HL-60 (cell line): ENCODE data around the gene OR6B3.

ENCODE experiments used
- DNase-seq, 2 experiments: peaks; one replicate each; pipeline ENCODE4 v3.0.0-alpha.2; 2010 to 2020; ENCODE audit warnings: low read depth in 1 of 2, low spot score in 1 of 2
- H3K27ac ChIP-seq: fragments of 250-450 bp; sonication (Bioruptor Pico); replicated peaks from 2 replicates; pipeline ENCODE4 v1.5.1; 2020; ENCODE audit warnings: mild to moderate bottlenecking, moderate library complexity
- H3K27me3 ChIP-seq: fragments of 250-450 bp; sonication (Bioruptor Pico); 2 replicates; pipeline ENCODE4 v1.5.1; 2021; ENCODE audit warnings: mild to moderate bottlenecking, moderate library complexity; ENCODE audit not compliant: insufficient read depth, poor library complexity, severe bottlenecking
- H3K4me3 ChIP-seq: replicated peaks from 2 replicates; pipeline ENCODE4 v1.5.1; 2011; ENCODE audit warnings: mild to moderate bottlenecking, control low read depth, low read length; ENCODE audit not compliant: insufficient read depth
- GABPA ChIP-seq: IDR thresholded peaks from 2 replicates; pipeline ENCODE4 v1.6.1; 2012; ENCODE audit warnings: low read depth
- POLR2AphosphoS5 ChIP-seq: IDR thresholded peaks from 2 replicates; pipeline ENCODE4 v1.6.1; 2012; ENCODE audit warnings: low read depth
- SPI1 ChIP-seq: IDR thresholded peaks from 2 replicates; pipeline ENCODE4 v1.6.1; 2012; ENCODE audit warnings: low read depth, mild to moderate bottlenecking, borderline replicate concordance
- TF ChIP-seq, protein P1 (sequence below): IDR thresholded peaks from 2 replicates; pipeline ENCODE4 v1.6.1; 2012; ENCODE audit warnings: low read depth; ENCODE audit not compliant: insufficient replicate concordance
- TF ChIP-seq, protein P2 (sequence below): IDR thresholded peaks from one replicate; pipeline ENCODE4 v1.5.1; 2011; ENCODE audit warnings: low read length, control low read depth, inconsistent platforms; ENCODE audit not compliant: insufficient read depth

The OR6B3 gene

DNA sequence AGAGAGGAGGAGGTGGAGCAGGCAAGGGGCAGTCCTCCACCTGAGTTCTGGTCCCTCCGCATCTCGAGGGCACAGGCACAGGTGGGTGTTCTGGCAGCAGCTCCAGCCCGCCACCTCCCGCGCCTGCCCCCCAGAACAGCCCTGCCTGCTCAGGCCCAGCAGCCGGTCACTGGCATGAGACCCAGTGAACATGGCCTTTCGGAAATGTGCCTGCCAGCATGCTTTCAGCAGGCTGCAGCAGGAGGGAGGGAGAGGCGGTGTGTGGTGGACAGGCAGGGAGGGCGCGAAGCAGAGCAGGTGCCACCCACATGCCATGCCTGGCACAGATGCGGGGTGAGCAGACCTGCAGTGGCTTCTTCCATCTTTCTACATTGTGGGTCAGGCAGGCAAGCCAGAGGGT is 3.4 kb upstream of the OR6B3 start:
- H3K27me3 ChIP-seq: peaks cover 6% of the 10 kb centered on the region
- H3K4me3 ChIP-seq: no peak overlapping the region
- H3K27ac ChIP-seq: no peak overlapping the region
- no peak for DNase-seq
- TF ChIP-seq, protein P1, sequence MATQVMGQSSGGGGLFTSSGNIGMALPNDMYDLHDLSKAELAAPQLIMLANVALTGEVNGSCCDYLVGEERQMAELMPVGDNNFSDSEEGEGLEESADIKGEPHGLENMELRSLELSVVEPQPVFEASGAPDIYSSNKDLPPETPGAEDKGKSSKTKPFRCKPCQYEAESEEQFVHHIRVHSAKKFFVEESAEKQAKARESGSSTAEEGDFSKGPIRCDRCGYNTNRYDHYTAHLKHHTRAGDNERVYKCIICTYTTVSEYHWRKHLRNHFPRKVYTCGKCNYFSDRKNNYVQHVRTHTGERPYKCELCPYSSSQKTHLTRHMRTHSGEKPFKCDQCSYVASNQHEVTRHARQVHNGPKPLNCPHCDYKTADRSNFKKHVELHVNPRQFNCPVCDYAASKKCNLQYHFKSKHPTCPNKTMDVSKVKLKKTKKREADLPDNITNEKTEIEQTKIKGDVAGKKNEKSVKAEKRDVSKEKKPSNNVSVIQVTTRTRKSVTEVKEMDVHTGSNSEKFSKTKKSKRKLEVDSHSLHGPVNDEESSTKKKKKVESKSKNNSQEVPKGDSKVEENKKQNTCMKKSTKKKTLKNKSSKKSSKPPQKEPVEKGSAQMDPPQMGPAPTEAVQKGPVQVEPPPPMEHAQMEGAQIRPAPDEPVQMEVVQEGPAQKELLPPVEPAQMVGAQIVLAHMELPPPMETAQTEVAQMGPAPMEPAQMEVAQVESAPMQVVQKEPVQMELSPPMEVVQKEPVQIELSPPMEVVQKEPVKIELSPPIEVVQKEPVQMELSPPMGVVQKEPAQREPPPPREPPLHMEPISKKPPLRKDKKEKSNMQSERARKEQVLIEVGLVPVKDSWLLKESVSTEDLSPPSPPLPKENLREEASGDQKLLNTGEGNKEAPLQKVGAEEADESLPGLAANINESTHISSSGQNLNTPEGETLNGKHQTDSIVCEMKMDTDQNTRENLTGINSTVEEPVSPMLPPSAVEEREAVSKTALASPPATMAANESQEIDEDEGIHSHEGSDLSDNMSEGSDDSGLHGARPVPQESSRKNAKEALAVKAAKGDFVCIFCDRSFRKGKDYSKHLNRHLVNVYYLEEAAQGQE: no peak
- TF ChIP-seq POLR2AphosphoS5 (no peak), GABPA (no peak), SPI1 (no peak)
- TF ChIP-seq, protein P2, sequence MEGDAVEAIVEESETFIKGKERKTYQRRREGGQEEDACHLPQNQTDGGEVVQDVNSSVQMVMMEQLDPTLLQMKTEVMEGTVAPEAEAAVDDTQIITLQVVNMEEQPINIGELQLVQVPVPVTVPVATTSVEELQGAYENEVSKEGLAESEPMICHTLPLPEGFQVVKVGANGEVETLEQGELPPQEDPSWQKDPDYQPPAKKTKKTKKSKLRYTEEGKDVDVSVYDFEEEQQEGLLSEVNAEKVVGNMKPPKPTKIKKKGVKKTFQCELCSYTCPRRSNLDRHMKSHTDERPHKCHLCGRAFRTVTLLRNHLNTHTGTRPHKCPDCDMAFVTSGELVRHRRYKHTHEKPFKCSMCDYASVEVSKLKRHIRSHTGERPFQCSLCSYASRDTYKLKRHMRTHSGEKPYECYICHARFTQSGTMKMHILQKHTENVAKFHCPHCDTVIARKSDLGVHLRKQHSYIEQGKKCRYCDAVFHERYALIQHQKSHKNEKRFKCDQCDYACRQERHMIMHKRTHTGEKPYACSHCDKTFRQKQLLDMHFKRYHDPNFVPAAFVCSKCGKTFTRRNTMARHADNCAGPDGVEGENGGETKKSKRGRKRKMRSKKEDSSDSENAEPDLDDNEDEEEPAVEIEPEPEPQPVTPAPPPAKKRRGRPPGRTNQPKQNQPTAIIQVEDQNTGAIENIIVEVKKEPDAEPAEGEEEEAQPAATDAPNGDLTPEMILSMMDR: no peak

DNA sequence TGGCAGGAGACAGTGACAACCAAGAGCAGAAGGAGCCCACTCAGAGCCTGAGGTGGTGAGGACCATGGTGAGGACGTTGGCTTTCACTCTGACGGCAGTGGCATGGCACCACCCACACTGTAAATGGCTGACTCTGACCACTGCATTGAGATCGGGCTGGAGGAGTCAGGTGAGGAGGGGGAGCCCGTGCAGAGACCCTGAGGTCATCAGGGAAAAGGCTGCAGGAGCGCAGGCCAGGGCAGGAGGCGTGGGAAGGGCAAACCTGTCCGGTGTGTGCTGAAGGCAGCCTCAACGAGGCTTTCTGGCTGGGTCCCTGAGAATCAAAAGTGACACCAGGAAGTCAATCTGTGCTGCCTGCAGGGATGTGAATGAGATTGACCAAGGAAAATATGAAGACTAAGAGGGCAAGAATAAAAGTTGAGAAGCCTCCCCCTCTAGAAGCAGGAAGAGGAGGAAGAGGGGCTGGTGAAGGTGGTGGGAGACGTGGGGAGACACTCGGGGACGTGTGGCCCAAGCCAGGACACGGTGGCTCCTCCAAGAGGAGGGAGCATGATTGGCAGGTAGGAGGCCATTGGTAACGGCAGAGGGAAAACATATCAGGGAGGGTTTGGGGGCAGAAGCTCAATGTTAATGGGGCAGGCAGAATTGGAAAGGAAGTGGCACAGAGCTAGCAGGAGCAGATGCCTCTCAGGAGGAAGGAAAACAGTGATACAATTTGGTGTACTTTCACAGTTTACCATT is 2.0 kb upstream of the OR6B3 start:
- peaks cover 11% of the 10 kb centered on the region for H3K27me3 ChIP-seq

DNA sequence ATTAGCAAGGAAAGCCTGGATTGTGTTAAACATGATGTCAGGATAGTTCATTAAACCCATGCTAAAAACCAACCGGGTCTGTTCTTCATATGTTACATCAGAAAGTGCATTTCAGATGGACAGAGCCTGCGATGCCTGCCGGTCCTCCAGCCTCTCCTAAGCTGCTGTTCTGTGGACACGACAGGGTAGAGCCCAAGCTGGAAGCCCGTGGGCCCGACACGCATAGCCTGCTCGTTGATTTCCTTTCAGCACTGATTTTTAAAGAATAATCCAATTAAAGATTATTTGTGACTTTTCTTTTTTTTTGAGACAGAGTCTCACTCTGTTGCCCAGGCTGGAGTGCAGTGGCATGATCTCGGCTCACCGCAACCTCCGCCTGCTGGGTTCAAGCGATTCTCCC is 797 bp downstream of the OR6B3 start:
- H3K27me3 ChIP-seq: peaks cover 16% of the 10 kb centered on the region
- TF ChIP-seq, protein P2: no peak
- TF ChIP-seq POLR2AphosphoS5 (no peak), GABPA (no peak), SPI1 (no peak)
- TF ChIP-seq, protein P1: no peak
- H3K4me3 ChIP-seq: no peak overlapping the region
- DNase-seq: no peak
- H3K27ac ChIP-seq: no peak overlapping the region

More for the DNA sequence above, 2.0 kb upstream of the OR6B3 start:
- no peak for TF ChIP-seq SPI1
- no peak for TF ChIP-seq GABPA
- TF ChIP-seq, protein P2: no peak
- TF ChIP-seq, protein P1: no peak
- no peak for TF ChIP-seq POLR2AphosphoS5
- Histone ChIP-seq H3K4me3 (no peak overlapping the region), H3K27ac (no peak overlapping the region)
- DNase-seq: no peak
